ENCODE results near the gene LRG1. TPM values are rescaled to one million over a fixed set of nuclear protein-coding genes. Genes with fewer than 3 reads are reported as not detected.

LRG1 gene
- total and polyA plus RNA-seq, 2 experiments from 2014 or later, result 0.21 to 0.45 TPM

DNA sequence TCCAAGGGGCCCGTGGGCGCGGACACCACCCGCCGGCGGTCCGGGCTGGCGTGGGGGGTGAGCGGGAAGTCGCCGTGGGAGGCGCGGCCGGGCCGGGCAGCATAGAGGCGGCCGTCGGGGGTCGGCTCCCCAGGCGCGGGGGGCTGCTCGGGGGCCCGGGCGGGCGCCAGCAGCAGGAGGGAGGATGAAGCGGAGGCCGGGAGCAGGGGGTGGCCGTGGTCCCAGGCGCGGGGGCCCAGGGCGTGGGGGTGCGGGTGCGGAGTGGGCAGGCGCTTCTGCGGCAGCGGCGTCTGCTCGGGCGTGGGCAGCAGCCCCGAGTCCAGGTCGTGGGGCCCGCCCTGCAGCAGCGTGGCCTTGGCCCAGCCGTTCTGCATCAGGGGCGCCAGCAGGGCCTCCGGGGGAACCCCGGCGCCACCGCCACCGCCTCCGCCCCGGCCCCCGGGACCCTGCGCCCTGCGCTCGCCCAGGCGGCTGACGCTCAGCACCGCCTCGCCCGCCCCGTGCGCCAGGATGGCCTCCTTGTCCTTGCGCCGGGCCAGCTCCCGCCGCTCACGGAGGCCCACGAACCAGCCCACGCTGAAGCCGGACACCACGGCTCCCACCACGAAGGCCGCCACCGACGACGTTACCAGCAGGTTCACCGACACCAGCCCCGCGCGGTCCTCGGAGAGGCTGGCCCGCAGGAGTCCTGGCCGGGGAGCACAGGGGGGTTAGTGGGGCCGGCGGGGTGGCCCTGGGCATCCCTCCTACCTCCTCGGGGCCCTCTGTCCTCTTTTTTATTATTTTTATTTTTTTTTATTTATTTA is 4.2 kb upstream of the LRG1 start (continued):
- TF ChIP-seq, protein P1, sequence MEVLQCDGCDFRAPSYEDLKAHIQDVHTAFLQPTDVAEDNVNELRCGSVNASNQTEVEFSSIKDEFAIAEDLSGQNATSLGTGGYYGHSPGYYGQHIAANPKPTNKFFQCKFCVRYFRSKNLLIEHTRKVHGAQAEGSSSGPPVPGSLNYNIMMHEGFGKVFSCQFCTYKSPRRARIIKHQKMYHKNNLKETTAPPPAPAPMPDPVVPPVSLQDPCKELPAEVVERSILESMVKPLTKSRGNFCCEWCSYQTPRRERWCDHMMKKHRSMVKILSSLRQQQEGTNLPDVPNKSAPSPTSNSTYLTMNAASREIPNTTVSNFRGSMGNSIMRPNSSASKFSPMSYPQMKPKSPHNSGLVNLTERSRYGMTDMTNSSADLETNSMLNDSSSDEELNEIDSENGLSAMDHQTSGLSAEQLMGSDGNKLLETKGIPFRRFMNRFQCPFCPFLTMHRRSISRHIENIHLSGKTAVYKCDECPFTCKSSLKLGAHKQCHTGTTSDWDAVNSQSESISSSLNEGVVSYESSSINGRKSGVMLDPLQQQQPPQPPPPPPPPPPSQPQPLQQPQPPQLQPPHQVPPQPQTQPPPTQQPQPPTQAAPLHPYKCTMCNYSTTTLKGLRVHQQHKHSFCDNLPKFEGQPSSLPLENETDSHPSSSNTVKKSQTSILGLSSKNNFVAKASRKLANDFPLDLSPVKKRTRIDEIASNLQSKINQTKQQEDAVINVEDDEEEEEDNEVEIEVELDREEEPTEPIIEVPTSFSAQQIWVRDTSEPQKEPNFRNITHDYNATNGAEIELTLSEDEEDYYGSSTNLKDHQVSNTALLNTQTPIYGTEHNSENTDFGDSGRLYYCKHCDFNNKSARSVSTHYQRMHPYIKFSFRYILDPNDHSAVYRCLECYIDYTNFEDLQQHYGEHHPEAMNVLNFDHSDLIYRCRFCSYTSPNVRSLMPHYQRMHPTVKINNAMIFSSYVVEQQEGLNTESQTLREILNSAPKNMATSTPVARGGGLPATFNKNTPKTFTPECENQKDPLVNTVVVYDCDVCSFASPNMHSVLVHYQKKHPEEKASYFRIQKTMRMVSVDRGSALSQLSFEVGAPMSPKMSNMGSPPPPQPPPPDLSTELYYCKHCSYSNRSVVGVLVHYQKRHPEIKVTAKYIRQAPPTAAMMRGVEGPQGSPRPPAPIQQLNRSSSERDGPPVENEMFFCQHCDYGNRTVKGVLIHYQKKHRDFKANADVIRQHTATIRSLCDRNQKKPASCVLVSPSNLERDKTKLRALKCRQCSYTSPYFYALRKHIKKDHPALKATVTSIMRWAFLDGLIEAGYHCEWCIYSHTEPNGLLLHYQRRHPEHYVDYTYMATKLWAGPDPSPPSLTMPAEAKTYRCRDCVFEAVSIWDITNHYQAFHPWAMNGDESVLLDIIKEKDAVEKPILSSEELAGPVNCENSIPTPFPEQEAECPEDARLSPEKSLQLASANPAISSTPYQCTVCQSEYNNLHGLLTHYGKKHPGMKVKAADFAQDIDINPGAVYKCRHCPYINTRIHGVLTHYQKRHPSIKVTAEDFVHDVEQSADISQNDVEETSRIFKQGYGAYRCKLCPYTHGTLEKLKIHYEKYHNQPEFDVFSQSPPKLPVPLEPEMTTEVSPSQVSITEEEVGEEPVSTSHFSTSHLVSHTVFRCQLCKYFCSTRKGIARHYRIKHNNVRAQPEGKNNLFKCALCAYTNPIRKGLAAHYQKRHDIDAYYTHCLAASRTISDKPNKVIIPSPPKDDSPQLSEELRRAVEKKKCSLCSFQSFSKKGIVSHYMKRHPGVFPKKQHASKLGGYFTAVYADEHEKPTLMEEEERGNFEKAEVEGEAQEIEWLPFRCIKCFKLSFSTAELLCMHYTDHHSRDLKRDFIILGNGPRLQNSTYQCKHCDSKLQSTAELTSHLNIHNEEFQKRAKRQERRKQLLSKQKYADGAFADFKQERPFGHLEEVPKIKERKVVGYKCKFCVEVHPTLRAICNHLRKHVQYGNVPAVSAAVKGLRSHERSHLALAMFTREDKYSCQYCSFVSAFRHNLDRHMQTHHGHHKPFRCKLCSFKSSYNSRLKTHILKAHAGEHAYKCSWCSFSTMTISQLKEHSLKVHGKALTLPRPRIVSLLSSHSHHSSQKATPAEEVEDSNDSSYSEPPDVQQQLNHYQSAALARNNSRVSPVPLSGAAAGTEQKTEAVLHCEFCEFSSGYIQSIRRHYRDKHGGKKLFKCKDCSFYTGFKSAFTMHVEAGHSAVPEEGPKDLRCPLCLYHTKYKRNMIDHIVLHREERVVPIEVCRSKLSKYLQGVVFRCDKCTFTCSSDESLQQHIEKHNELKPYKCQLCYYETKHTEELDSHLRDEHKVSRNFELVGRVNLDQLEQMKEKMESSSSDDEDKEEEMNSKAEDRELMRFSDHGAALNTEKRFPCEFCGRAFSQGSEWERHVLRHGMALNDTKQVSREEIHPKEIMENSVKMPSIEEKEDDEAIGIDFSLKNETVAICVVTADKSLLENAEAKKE (CRISPR knock-in tag; IDR thresholded peaks at IDR 0.05), result no peak
- TF ChIP-seq, protein P2, sequence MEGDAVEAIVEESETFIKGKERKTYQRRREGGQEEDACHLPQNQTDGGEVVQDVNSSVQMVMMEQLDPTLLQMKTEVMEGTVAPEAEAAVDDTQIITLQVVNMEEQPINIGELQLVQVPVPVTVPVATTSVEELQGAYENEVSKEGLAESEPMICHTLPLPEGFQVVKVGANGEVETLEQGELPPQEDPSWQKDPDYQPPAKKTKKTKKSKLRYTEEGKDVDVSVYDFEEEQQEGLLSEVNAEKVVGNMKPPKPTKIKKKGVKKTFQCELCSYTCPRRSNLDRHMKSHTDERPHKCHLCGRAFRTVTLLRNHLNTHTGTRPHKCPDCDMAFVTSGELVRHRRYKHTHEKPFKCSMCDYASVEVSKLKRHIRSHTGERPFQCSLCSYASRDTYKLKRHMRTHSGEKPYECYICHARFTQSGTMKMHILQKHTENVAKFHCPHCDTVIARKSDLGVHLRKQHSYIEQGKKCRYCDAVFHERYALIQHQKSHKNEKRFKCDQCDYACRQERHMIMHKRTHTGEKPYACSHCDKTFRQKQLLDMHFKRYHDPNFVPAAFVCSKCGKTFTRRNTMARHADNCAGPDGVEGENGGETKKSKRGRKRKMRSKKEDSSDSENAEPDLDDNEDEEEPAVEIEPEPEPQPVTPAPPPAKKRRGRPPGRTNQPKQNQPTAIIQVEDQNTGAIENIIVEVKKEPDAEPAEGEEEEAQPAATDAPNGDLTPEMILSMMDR (conservative IDR thresholded peaks at IDR 0.05; ENCODE audit: low read depth in 2 of 2), result no peak
- TF ChIP-seq ZNF331 (CRISPR knock-in tag; IDR thresholded peaks at IDR 0.05; ENCODE audit: low read depth) (no peak), POLR2AphosphoS5 (IDR thresholded peaks at IDR 0.05; ENCODE audit: low read depth) (no peak), EZH2 (IDR thresholded peaks at IDR 0.05; ENCODE audit: low read depth, unreplicated experiment) (no peak)
- TF ChIP-seq, protein P3, sequence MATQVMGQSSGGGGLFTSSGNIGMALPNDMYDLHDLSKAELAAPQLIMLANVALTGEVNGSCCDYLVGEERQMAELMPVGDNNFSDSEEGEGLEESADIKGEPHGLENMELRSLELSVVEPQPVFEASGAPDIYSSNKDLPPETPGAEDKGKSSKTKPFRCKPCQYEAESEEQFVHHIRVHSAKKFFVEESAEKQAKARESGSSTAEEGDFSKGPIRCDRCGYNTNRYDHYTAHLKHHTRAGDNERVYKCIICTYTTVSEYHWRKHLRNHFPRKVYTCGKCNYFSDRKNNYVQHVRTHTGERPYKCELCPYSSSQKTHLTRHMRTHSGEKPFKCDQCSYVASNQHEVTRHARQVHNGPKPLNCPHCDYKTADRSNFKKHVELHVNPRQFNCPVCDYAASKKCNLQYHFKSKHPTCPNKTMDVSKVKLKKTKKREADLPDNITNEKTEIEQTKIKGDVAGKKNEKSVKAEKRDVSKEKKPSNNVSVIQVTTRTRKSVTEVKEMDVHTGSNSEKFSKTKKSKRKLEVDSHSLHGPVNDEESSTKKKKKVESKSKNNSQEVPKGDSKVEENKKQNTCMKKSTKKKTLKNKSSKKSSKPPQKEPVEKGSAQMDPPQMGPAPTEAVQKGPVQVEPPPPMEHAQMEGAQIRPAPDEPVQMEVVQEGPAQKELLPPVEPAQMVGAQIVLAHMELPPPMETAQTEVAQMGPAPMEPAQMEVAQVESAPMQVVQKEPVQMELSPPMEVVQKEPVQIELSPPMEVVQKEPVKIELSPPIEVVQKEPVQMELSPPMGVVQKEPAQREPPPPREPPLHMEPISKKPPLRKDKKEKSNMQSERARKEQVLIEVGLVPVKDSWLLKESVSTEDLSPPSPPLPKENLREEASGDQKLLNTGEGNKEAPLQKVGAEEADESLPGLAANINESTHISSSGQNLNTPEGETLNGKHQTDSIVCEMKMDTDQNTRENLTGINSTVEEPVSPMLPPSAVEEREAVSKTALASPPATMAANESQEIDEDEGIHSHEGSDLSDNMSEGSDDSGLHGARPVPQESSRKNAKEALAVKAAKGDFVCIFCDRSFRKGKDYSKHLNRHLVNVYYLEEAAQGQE (IDR thresholded peaks at IDR 0.05; ENCODE audit: unreplicated experiment), result no peak

Measured in GM23338 (cell line).